ENCODE measurements around the gene CCDC74A.
"Not testable (repeated sequence)": the region's sequence is repeated elsewhere in the genome, so short reads cannot be mapped to it uniquely, and the experiment has no call there.

CCDC74A gene

DNA sequence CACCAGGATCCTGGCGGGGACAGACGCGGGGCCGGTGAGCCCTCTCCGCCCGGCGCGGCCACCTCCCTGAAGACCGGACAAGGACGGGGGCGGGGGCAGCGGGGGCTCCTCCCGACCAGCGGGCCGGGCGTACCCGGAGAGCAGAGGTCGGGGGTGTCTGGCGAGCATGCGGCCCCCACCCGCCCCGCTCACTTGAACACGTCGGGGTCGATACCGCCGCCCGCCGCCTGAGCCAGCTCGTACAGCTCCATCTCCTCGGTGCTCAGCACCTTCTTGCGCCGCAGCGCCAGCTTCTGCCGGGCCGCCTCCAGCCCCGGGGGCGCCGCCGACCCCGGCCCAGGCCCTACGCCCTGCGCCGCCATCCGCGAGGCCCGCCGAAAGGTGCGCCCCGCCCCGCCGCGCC is 35.7 kb upstream of the CCDC74A start, which contains the start of gene MZT2A:
Gene MZT2A (minus strand): TSS at position 383 of the 403 bp plus-strand sequence. CDS start 21 bp downstream, at position 362.
- CTCF ChIA-PET: interaction anchor here (0.6 kb wide), 1 partner anchor 390 kb away, joined by 3 read pairs; no protein-coding TSS in a partner anchor
- POLR2A ChIA-PET: interaction anchor here (1.0 to 1.7 kb wide), 3 partner anchors 11 to 79 kb away, joined by 3 to 7 read pairs (median 4); no protein-coding TSS in a partner anchor
- not testable (repeated sequence) for DNase-seq (ENCODE audit: extremely low spot score)

DNA sequence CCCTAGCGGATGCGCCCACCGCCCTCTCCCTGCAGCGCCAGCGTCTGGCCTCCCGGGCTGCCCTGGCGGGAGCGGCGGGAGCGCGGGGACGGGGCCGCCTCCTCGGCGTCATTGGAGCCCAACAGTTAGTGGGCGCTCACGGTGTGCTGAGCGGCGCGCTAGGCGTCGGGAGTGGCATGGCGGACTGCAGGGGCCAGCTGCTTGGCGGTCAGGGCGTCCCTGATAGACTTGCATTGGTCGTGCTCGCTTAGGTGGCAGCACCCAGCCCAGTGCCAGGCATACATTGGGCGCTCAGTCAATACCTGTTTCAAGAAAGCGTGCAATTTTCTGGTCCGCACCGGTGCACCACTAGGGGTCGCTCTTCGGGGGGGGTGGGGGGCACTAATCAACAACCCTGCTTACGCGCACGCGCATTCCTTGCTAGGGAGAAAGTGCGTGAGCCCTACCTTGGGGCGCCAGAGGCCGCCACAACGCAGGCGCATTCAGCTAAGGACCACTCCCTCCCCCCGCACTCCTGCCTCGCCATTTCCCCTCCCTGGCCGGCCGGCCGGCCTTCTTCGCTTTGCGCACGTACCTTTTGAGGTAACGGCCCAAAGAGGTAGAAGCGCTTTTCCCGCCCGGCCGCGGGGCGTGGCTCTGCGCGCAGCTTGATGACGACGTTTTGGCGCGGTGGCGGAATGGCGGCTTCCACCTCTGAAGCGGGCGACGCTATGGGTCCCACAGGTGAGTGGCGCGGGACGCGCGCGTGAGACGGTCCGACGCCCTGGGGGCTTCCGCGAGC is 35.1 kb upstream of the CCDC74A start:
- CTCF ChIA-PET: interaction anchor here (0.6 to 1.1 kb wide), 4 partner anchors 12 to 390 kb away, joined by 3 to 5 read pairs (median 3); no protein-coding TSS in a partner anchor
- TF ChIP-seq, protein P1, sequence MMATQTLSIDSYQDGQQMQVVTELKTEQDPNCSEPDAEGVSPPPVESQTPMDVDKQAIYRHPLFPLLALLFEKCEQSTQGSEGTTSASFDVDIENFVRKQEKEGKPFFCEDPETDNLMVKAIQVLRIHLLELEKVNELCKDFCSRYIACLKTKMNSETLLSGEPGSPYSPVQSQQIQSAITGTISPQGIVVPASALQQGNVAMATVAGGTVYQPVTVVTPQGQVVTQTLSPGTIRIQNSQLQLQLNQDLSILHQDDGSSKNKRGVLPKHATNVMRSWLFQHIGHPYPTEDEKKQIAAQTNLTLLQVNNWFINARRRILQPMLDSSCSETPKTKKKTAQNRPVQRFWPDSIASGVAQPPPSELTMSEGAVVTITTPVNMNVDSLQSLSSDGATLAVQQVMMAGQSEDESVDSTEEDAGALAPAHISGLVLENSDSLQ (IDR thresholded peaks at IDR 0.05): no peak
- TF ChIP-seq L3MBTL2 (conservative IDR thresholded peaks at IDR 0.05) (peak; percentile 67), TARDBP (IDR thresholded peaks at IDR 0.05) (no peak), CTBP1 (IDR thresholded peaks at IDR 0.05; ENCODE audit: borderline replicate concordance) (peak; percentile 50; the same call in 1 of the 2 replicates), NFRKB (IDR thresholded peaks at IDR 0.05) (no peak), ARNT (IDR thresholded peaks at IDR 0.05) (no peak), HDGF (IDR thresholded peaks at IDR 0.05; ENCODE audit: borderline replicate concordance) (no peak), SUZ12 (IDR thresholded peaks at IDR 0.05) (no peak), ZNF384 (IDR thresholded peaks at IDR 0.05) (no peak), BHLHE40 (IDR thresholded peaks at IDR 0.05; ENCODE audit: borderline replicate concordance) (no peak), FOXA1 (IDR thresholded peaks at IDR 0.05) (no peak), FOXM1 (IDR thresholded peaks at IDR 0.05; ENCODE audit: borderline replicate concordance) (peak; percentile 92), LEF1 (IDR thresholded peaks at IDR 0.05; ENCODE audit: borderline replicate concordance) (no peak), SP1 (IDR thresholded peaks at IDR 0.05) (no peak), FOXK2 (IDR thresholded peaks at IDR 0.05) (peak; percentile 44; the same call in 1 of the 2 replicates), ELF4 (IDR thresholded peaks at IDR 0.05) (no peak)
- POLR2A ChIA-PET: interaction anchor here (1.3 to 1.7 kb wide), 2 partner anchors 12 to 14 kb away, joined by 4 to 7 read pairs; no protein-coding TSS in a partner anchor
- DNase-seq (ENCODE audit: extremely low spot score): peak; percentile 91

DNA sequence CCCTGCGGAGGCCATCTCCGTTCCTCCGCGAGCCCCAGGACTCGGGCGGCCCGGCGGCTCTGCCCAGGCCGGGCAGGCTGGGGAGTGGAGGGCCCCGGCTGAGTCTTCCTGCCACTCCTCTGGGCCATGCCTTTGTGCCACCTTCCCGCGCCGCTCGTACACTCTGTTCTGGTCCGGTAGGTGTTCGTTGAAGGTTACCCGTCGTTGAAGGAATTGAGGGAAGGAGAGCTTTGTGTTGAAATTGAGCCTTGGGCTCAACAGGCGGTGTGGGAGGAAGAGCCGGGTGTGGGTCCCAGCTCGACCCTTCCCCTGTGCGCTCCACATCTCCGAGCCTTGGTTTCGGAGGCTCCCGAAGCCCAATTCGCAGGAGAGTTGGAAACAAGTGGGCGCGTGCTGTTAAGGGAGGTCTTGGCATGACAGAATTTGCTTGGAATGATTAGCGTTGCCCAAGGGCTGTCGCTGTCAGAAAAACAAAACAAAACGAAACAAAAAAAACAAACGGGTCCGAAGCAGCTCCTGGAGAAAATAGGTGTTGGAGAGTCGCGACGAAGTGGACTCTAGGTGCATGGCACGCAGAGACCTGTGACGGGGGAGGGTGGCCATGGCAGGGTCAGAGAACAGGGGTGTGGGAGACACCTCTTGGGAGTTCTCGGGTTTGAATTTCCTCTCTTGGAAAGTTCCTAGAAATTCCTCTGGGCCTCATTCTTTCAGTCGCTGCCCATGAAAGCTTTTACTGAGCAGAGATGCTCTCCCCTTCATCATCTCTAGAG is 34.3 kb upstream of the CCDC74A start:
- CTCF ChIA-PET: interaction anchor here (0.7 to 1.1 kb wide), 3 partner anchors 13 to 339 kb away, joined by 3 to 5 read pairs (median 3); no protein-coding TSS in a partner anchor

DNA sequence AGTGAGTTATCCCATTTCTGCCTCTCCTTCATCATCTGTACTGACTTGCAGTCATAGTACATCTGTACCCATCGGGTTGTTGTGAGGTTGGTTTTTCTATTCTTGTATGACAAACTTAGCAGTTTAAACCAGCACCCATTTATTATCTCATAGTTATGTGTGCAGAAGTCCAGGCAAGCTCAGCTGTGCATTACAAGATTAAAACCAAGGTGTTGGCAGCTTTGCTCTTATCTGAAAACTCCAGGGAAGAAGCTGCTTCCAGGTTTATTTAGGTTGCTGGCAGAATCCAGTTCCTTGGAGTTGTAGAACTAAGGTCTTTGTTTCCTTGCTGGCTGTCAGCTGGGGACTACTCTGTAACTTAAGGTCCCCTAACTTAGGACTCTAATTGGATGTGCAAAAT is 32.2 kb upstream of the CCDC74A start:
- DNase-seq (ENCODE audit: extremely low spot score); POLR2A ChIA-PET; CTCF ChIA-PET: not testable (repeated sequence)

More for the DNA sequence above, 34.3 kb upstream of the CCDC74A start:
- TF ChIP-seq FOXK2 (IDR thresholded peaks at IDR 0.05): no peak
- TF ChIP-seq CTBP1 (IDR thresholded peaks at IDR 0.05; ENCODE audit: borderline replicate concordance): no peak
- no peak for TF ChIP-seq L3MBTL2 (conservative IDR thresholded peaks at IDR 0.05)
- no peak for TF ChIP-seq HDGF (IDR thresholded peaks at IDR 0.05; ENCODE audit: borderline replicate concordance)
- no peak for TF ChIP-seq SUZ12 (IDR thresholded peaks at IDR 0.05)
- TF ChIP-seq FOXM1 (IDR thresholded peaks at IDR 0.05; ENCODE audit: borderline replicate concordance): no peak
- no peak for TF ChIP-seq LEF1 (IDR thresholded peaks at IDR 0.05; ENCODE audit: borderline replicate concordance)
- no peak for TF ChIP-seq SP1 (IDR thresholded peaks at IDR 0.05)
- no peak for TF ChIP-seq ELF4 (IDR thresholded peaks at IDR 0.05)
- TF ChIP-seq BHLHE40 (IDR thresholded peaks at IDR 0.05; ENCODE audit: borderline replicate concordance): no peak
- no peak for TF ChIP-seq ZNF384 (IDR thresholded peaks at IDR 0.05)
- TF ChIP-seq ARNT (IDR thresholded peaks at IDR 0.05): no peak
- TF ChIP-seq NFRKB (IDR thresholded peaks at IDR 0.05): no peak
- TF ChIP-seq, protein P1 (IDR thresholded peaks at IDR 0.05): no peak
- no peak for TF ChIP-seq FOXA1 (IDR thresholded peaks at IDR 0.05)
- TF ChIP-seq TARDBP (IDR thresholded peaks at IDR 0.05): no peak
- no peak for DNase-seq (ENCODE audit: extremely low spot score)
- POLR2A ChIA-PET: interaction anchor here (0.6 to 1.7 kb wide), 3 partner anchors 12 to 385 kb away, joined by 3 to 4 read pairs (median 3); no protein-coding TSS in a partner anchor

DNA sequence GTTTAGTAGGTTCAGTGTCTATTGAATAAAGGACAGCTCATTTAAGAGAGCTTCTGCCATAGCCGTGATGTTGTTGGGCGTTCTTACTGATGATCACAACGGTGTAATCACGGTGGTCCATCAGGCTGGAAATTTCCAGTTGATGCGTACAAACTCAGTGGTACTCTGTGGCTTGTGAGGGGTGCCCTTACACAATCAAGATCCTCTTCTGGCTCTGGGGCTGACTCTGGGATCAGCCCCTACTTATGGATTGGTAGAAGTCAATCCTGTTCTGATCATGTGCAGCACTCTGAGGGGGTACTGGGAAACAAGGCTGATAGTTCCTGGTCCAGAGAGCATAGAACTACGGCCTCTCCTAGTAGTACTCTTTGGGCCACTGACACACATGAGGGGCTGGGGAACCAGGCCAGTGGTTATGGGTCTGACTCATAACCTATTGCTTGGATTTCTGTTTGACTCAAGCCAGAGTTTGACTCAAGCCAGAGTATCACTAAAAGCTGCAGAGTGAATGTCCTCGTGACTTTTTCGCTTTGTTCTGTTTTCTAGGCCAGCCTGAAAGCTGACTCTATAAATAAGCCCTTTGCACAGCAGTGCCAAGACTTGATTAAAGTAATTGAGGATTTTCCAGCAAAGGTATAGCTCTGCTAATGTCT is 29.2 kb upstream of the CCDC74A start:
- DNase-seq (ENCODE audit: extremely low spot score); CTCF ChIA-PET; POLR2A ChIA-PET: not testable (repeated sequence)

DNA sequence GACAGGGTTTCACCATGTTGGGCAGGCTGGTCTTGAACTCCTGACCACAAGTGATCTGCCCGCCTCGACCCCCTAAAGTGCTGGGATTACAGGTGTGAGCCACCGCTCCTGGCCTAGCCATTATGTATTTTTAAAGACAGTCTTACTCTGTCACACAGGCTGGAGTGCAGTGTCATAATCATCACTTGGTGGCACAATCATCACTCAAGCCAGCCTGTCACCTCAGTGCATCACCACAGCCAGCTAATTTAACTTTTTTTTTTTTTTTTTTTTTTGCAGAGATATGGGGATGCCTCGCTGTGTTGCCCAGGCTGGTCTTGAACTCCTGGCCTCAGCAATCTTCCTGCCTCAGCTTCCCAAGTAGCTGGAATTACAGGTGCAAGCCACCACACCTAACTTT is 24.1 kb upstream of the CCDC74A start:
- CTCF ChIA-PET; POLR2A ChIA-PET; DNase-seq (ENCODE audit: extremely low spot score): not testable (repeated sequence)

DNA sequence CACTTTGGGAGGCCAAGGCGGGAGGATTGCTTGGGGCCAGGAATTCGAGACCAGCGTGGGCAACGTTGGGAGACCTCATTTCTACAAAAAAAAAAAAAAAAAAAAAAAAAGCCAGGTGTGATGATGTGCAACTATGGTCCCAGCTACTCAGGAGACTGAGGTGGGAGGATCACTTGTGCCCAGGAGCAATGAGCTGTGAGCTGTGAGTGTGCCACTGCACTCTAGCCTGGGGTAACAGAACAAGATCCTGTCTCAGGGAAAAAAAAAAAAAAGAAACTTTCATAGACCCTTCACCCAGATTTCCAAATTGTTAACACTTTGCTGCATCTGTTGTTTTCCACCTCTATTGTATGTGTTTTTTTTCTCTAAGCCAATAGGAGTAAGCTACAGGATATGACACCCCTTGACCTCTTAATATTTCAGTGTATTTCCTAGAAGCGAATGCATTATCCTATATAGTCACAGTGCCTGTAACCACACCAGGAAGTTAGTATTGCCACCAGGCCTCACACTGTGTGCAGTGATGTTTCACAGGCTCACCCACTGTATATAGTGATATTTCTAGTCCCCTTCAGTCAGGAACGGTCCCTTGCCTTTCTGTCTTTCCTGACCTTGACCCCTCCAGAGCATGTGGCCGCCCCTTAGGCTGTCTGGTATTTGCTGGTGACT is 23.5 kb upstream of the CCDC74A start:
- DNase-seq (ENCODE audit: extremely low spot score); POLR2A ChIA-PET; CTCF ChIA-PET: not testable (repeated sequence)
